Measurements from ENCODE around the gene SLC6A6. TPM values are rescaled to one million over a fixed set of nuclear protein-coding genes. Genes with fewer than 3 reads are reported as not detected.

The SLC6A6 gene
- total RNA-seq, 1 experiment from 2014 or later, result 72.6 TPM

DNA sequence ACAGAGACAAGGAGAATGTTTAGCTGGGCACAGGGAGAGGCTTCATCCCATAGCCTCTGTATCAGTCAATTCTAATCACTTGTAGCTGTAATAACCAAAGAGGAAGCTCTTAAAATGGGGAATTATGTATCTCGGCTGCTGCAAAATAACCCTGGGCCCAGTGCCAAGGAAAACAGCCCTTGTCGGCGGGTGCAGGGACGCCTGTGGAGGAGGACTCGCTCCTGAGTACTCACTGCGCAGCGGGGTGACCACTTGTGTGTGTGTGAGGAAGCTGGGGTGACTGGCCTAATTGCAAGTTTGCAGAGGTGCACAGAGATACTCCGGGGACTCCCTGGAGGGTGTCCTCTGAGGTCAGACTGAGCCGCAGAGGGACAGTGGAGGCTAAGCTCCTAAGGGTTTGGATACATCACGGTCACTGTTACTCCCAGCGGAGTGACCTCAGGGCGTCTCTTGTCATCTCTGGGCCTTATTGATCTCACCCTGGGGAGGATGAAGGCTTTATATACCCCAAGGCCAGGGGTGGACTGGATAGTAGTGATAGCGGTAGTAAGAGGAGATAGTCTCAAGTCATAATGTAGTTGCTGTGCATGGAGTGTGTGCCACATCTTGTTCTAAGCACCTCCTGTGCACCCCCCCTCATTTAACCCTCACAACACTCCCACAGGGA, 37.2 kb downstream of the SLC6A6 start:
- Mint-ChIP-seq H3K4me3 (no peak overlapping the region), H3K9me3 (no peaks in the 10 kb centered on the region), H3K36me3 (ENCODE audit: insufficient read depth in 1 of 3, low read depth in 3 of 3) (peaks cover 7 to 12% (median 9%) of the 10 kb centered on the region in 3 experiments; a peak in 5 of 7 replicates), H3K27ac (peak overlapping the region; percentile 33 to 79 (median 49); a peak in 4 of 7 replicates), H3K27me3 (ENCODE audit: low read depth) (no peaks in the 10 kb centered on the region), H3K4me1 (peaks cover 33 to 35% of the 10 kb centered on the region in 2 experiments)
- Histone ChIP-seq H3K56ac (ENCODE audit: insufficient read length, low read depth, low read length) (no peak overlapping the region), H4K20me1 (ENCODE audit: control insufficient read depth, insufficient read depth, insufficient read length) (peaks cover 3% of the 10 kb centered on the region), H3K79me1 (ENCODE audit: insufficient read depth, low read depth, low read length, poor library complexity, severe bottlenecking) (peaks cover 4% of the 10 kb centered on the region), H2BK12ac (ENCODE audit: insufficient read length, low read depth, low read length) (no peak overlapping the region), H2AK5ac (ENCODE audit: insufficient read length, low read length) (no peak overlapping the region), H3K4me1 (ENCODE audit: insufficient read depth, low read length) (peaks cover 3% of the 10 kb centered on the region; the same call in 1 of the 2 replicates), H4K91ac (ENCODE audit: insufficient read length, low read depth, low read length) (no peak overlapping the region), H3K23me2 (ENCODE audit: insufficient read length, low read depth, low read length, poor library complexity, severe bottlenecking) (no peaks in the 10 kb centered on the region), H3K27ac (ENCODE audit: insufficient read length, low read depth, low read length) (no peak overlapping the region), H4K8ac (replicated peaks; ENCODE audit: insufficient read length, low read depth, low read length) (no peak overlapping the region), H2AFZ (ENCODE audit: low read length) (no peak overlapping the region), H2BK15ac (ENCODE audit: low read depth, low read length) (no peak overlapping the region), H2BK120ac (ENCODE audit: low read depth, low read length, poor library complexity, severe bottlenecking) (no peak overlapping the region), H3T11ph (ENCODE audit: low read length) (no peak overlapping the region), H3K4ac (ENCODE audit: low read depth, low read length) (no peak overlapping the region), H4K5ac (ENCODE audit: insufficient read length, low read depth, low read length) (no peak overlapping the region), H3K14ac (ENCODE audit: insufficient read depth, low read length) (no peak overlapping the region), H3K9ac (ENCODE audit: extremely low read depth, insufficient read length, low read length) (no peak overlapping the region), H3K9me3 (ENCODE audit: control insufficient read depth, low read depth, low read length) (no peaks in the 10 kb centered on the region), H3K4me2 (ENCODE audit: insufficient read depth, insufficient read length, low read length) (no peak overlapping the region), H3K18ac (ENCODE audit: insufficient read length, low read depth, low read length) (no peak overlapping the region), H2BK5ac (ENCODE audit: insufficient read length, low read length) (no peak overlapping the region), H3K23ac (ENCODE audit: insufficient read length, low read depth, low read length) (no peak overlapping the region), H3K27me3 (ENCODE audit: insufficient read depth, low read length) (no peaks in the 10 kb centered on the region), H3K79me2 (ENCODE audit: insufficient read depth, low read length) (peaks cover 1% of the 10 kb centered on the region; the same call in 1 of the 2 replicates), H2BK20ac (ENCODE audit: low read depth, low read length, poor library complexity, severe bottlenecking) (no peak overlapping the region)
- no CpG with 5 or more reads among the region's 13 CpGs for WGBS (ENCODE audit: extremely low coverage, insufficient read length, low lambda C conversion rate)
- DNase-seq, result no peak
- no peak for TF ChIP-seq CTCF (conservative IDR thresholded peaks at IDR 0.05)

Measured in H9 (cell line).